GM23338 (cell line): ENCODE results near the gene TGFB3.

ENCODE experiments used
- EZH2 ChIP-seq: fragments of 200-600 bp; sonication (generic); IDR thresholded peaks from one replicate; pipeline ENCODE4 v1.8.0; 2017; ENCODE audit warnings: antibody characterized with exemption, mild to moderate bottlenecking, low read depth; ENCODE audit not compliant: unreplicated experiment
- POLR2AphosphoS5 ChIP-seq: IDR thresholded peaks from 2 replicates; pipeline ENCODE4 v1.6.1; 2016; ENCODE audit warnings: antibody characterized with exemption, low read depth
- TF ChIP-seq, protein P1 (sequence below), 2 experiments: fragments of 200-600 bp in 1 of 2; sonication (generic) in 1 of 2; conservative IDR thresholded peaks; 2 replicates each; pipeline versions ENCODE4 v1.5.1 to v1.6.1; 2016 to 2017; ENCODE audit warnings: antibody characterized with exemption in 2 of 2, low read depth in 2 of 2, mild to moderate bottlenecking in 2 of 2, moderate library complexity in 1 of 2

DNA sequence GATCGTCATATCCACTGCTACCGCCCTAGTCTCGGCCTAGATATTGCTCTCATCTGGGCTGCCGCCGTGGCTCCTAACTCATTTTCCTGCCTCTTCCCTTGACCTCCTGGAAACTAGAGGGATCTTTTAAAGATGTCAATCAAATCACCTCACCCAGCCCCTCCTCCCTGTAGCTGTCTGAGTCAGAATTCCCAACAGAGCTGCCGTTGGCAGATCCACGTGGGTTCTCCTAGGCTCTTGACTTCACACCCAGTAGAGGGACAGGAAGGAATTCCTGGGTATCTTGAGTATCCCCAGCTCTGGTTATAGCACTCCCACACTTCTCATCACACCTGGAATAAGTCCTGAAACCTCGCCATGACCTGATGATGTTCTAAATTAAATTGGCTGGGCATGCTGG, 11.9 kb downstream of the TGFB3 start:
- TF ChIP-seq POLR2AphosphoS5: no peak
- TF ChIP-seq, protein P1, sequence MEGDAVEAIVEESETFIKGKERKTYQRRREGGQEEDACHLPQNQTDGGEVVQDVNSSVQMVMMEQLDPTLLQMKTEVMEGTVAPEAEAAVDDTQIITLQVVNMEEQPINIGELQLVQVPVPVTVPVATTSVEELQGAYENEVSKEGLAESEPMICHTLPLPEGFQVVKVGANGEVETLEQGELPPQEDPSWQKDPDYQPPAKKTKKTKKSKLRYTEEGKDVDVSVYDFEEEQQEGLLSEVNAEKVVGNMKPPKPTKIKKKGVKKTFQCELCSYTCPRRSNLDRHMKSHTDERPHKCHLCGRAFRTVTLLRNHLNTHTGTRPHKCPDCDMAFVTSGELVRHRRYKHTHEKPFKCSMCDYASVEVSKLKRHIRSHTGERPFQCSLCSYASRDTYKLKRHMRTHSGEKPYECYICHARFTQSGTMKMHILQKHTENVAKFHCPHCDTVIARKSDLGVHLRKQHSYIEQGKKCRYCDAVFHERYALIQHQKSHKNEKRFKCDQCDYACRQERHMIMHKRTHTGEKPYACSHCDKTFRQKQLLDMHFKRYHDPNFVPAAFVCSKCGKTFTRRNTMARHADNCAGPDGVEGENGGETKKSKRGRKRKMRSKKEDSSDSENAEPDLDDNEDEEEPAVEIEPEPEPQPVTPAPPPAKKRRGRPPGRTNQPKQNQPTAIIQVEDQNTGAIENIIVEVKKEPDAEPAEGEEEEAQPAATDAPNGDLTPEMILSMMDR (conservative IDR thresholded peaks at IDR 0.05; ENCODE audit: low read depth in 2 of 2): no peak
- TF ChIP-seq EZH2: no peak
